Immature natural killer cell (primary cell): ENCODE results near the gene TAX1BP1. TPM values are rescaled to one million over a fixed set of nuclear protein-coding genes. Genes with fewer than 3 reads are reported as not detected.
A peak's percentile ranks its signal among the peaks of the same experiment; 100 is the strongest.
"Not testable (repeated sequence)": the region's sequence is repeated elsewhere in the genome, so short reads cannot be mapped to it uniquely, and the experiment has no call there.

Experiments
- DNase-seq, 3 donors: peaks; one replicate each; pipeline ENCODE4 v3.0.0; 2022; ENCODE audit warnings: mixed read lengths in 1 of 3
- H3K27ac Mint-ChIP-seq, 6 donors: one replicate each; pipeline ENCODE4 v1.8.0; 2020; ENCODE audit warnings: mixed read lengths in 6 of 6, mild to moderate bottlenecking in 5 of 6, inconsistent platforms in 4 of 6, moderate library complexity in 3 of 6
- H3K27me3 Mint-ChIP-seq, 3 donors: one replicate each; pipeline ENCODE4 v1.8.0; 2020 to 2021; ENCODE audit warnings: low read depth in 3 of 3, mild to moderate bottlenecking in 3 of 3, mixed read lengths in 3 of 3, moderate library complexity in 3 of 3, inconsistent platforms in 1 of 3
- H3K36me3 Mint-ChIP-seq, 3 donors: one replicate each; pipeline ENCODE4 v1.8.0; 2020; ENCODE audit warnings: mixed read lengths in 3 of 3, inconsistent platforms in 2 of 3, mild to moderate bottlenecking in 2 of 3
- H3K4me1 Mint-ChIP-seq, 2 donors: one replicate each; pipeline ENCODE4 v1.8.0; 2020; ENCODE audit warnings: inconsistent platforms in 2 of 2, mild to moderate bottlenecking in 2 of 2, mixed read lengths in 2 of 2, moderate library complexity in 1 of 2
- H3K4me3 Mint-ChIP-seq, 5 donors: one replicate each; pipeline ENCODE4 v1.8.0; 2020; ENCODE audit warnings: mild to moderate bottlenecking in 5 of 5, mixed read lengths in 5 of 5, inconsistent platforms in 3 of 5, moderate library complexity in 3 of 5
- H3K9me3 Mint-ChIP-seq, 6 donors: one replicate each; pipeline ENCODE4 v1.8.0; 2020; ENCODE audit warnings: mild to moderate bottlenecking in 6 of 6, mixed read lengths in 6 of 6, inconsistent platforms in 4 of 6, moderate library complexity in 3 of 6
- polyA plus RNA-seq, 3 donors: library from polyadenylated mRNA; unstranded; fragments of 300-500 nt; fragmentation: Illumina TruSeq; gene quantifications; one replicate each; pipeline ENCODE4 v1.2.3, GENCODE V29; 2021

TAX1BP1 gene
- polyA plus RNA-seq, 3 donors from 2014 or later: 86.9 to 119 (median 114) TPM

DNA sequence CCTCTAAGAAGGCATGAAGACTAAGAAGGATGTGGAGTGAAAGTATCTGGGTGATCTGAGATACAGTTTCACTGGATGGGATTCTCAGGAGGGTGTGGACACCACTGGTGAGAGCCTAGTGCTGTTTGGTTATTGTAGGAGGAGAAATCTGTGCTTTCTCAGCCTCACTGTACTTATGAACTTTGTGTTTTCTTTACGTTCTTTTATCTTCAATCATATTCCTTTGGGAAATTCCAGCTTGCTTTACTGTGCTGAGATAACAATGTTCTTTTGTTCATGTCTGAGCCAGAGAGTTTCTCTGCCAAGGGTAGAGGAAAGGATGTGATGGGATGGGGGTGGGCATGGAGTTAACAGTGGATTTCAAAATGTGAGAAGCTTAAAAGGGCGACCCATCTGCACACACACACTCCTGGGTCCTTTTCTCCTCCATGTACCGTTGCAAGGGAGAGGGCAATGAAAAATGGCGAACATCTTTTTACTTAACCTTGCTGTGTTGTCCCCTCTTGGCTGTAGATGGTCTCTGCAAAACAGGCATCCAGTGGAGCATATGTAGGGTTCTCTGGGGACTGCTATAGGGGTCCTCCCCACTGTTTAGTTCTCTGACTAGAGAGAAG, 25.0 kb upstream of the TAX1BP1 start:
- no peak for DNase-seq
- H3K27me3 Mint-ChIP-seq: peaks cover 0 to 5% (median 2%) of the 10 kb centered on the region in 3 donors
- H3K4me3 Mint-ChIP-seq: no peak overlapping the region
- H3K4me1 Mint-ChIP-seq: no peaks in the 10 kb centered on the region
- H3K27ac Mint-ChIP-seq: no peak overlapping the region
- no peaks in the 10 kb centered on the region for H3K36me3 Mint-ChIP-seq
- H3K9me3 Mint-ChIP-seq: no peaks in the 10 kb centered on the region

DNA sequence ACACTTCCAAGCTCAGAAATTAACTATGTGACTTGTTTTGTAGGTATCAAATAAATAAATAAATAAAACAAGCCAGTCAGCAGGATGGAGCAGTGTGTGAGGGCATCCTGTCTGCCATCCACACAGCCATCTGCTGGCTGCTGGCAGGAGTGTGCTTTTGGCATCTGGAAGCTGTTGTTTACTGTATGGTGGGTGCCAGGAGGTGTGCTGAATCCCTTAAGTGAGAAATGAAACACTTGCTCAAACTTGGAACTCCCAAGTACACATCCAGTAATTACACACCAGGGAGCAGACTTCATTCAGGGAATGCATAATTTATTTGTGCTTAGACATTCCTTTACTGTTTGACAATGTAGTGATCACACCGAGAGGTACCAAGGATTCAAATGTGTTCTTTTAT, 16.9 kb upstream of the TAX1BP1 start:
- Mint-ChIP-seq H3K4me1 (peaks cover 7 to 9% of the 10 kb centered on the region in 2 donors), H3K27ac (no peak overlapping the region), H3K9me3 (no peaks in the 10 kb centered on the region), H3K27me3 (peaks cover 0 to 5% (median 2%) of the 10 kb centered on the region in 3 donors), H3K4me3 (no peak overlapping the region), H3K36me3 (no peaks in the 10 kb centered on the region)
- no peak for DNase-seq

DNA sequence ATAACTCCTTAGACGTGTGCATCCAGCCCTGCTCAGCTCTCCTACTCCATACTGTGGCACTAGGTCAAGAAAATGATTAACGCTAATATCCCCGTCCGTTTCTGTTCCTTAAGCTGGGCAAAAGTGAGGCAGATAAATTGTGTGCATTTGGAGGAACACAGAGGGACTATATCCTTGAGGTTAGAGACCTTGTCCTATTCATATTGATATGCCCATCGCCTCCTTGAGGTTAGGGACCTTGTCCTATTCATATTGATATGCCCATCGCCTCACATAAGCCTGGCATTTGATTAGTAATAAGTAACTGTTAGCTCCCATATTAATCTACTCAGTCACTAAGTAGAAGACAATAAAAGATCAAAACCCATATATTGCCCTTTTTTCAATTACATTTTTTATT, 12.9 kb upstream of the TAX1BP1 start:
- Mint-ChIP-seq H3K4me1 (peaks cover 7 to 9% of the 10 kb centered on the region in 2 donors), H3K4me3 (no peak overlapping the region), H3K9me3 (no peaks in the 10 kb centered on the region), H3K36me3 (no peaks in the 10 kb centered on the region), H3K27me3 (peaks cover 2 to 7% (median 3%) of the 10 kb centered on the region in 3 donors), H3K27ac (no peak overlapping the region)
- DNase-seq: no peak

DNA sequence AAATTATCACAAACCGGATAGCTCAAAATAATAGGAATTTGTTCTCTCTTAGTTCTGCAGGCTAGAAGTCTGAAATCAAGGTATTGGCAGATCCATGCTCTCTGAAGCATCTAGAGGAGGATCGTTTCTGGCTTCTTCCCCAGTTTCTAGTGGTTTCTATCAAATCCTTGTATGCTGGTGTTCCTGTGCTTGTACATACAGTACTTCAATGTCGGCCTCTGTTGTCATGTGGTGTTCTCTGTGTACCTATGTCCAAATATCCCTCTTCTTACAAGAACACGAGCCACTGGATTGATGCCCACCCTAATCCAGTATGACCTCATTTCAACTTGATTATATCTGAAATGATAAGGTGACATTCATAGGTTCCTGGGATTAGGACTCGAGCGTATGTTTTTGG, 9.8 kb upstream of the TAX1BP1 start:
- H3K4me3 Mint-ChIP-seq: no peak overlapping the region
- H3K36me3 Mint-ChIP-seq: no peaks in the 10 kb centered on the region
- peaks cover 3 to 7% (median 4%) of the 10 kb centered on the region in 3 donors for H3K27me3 Mint-ChIP-seq
- no peaks in the 10 kb centered on the region for H3K9me3 Mint-ChIP-seq
- H3K4me1 Mint-ChIP-seq: peaks cover 7 to 9% of the 10 kb centered on the region in 2 donors
- no peak for DNase-seq
- no peak overlapping the region for H3K27ac Mint-ChIP-seq

DNA sequence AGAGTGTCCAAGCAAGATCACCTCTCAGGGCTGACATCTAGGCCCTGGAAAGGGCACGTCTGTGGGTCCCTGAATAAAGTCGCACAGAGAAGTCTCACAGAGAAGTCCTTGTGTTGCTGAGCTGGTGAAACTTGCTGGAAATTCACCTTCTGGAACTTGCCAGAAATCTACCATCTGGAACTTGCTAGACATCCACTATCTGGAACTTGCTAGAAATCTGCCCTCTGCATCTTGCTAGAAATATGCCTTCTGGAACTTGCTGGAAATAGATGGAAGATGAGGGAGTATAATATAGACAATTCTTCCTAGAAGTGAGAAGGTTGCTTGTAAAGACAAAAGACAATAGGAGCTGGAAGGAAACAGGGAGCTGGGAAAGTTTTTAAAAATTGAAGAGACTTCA, 5.4 kb upstream of the TAX1BP1 start:
- H3K27me3 Mint-ChIP-seq: peaks cover 3 to 10% (median 7%) of the 10 kb centered on the region in 3 donors
- no peaks in the 10 kb centered on the region for H3K9me3 Mint-ChIP-seq
- no peak overlapping the region for H3K4me3 Mint-ChIP-seq
- no peak for DNase-seq
- no peak overlapping the region for H3K27ac Mint-ChIP-seq
- H3K4me1 Mint-ChIP-seq: peaks cover 5 to 8% of the 10 kb centered on the region in 2 donors
- H3K36me3 Mint-ChIP-seq: no peaks in the 10 kb centered on the region

DNA sequence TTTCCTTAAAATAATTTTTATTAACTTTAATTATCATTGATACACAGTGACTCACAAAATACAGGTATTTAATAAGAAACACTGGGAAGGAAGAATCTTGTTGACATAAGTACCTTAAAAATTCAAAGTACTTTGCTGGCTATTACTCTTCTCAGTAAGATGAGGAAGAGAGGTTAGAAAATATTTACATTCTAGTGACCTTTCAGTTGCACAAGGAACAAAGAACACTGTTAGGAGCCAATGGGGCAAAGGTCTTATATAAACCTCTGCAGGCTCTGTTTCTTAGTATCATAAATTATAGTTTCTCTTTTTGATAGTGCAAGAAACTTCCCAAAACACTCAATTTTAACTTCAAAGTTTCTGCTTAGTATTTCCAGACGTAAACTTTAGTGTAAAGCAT, 4.8 kb upstream of the TAX1BP1 start:
- Mint-ChIP-seq H3K4me3 (no peak overlapping the region), H3K27ac (no peak overlapping the region), H3K9me3 (no peaks in the 10 kb centered on the region), H3K36me3 (no peaks in the 10 kb centered on the region), H3K27me3 (peaks cover 8 to 16% (median 13%) of the 10 kb centered on the region in 3 donors), H3K4me1 (peaks cover 7 to 10% of the 10 kb centered on the region in 2 donors)
- no peak for DNase-seq

DNA sequence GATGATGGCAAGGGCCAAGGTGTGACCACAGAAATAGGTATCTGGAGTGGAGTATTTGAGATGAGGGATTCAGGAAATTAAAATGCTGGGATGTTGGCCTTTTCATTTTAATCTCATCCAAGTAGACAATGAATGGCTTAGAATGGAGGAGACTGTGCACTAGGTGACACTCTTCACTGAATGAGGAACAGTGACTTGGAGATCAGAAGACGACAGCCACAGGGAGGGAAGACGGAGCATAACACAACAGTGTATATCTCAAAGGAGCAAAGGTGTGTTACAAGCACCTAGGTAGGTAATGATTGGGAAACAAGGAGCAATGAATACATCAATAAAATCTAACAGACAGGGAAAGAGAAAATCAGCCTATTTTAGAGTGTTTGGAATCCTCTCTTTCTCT, 4.1 kb upstream of the TAX1BP1 start:
- H3K27ac Mint-ChIP-seq: no peak overlapping the region
- peaks cover 0 to 3% (median 0%) of the 10 kb centered on the region in 3 donors for H3K36me3 Mint-ChIP-seq
- H3K4me3 Mint-ChIP-seq: no peak overlapping the region
- peaks cover 15 to 23% (median 17%) of the 10 kb centered on the region in 3 donors for H3K27me3 Mint-ChIP-seq
- H3K9me3 Mint-ChIP-seq: no peaks in the 10 kb centered on the region
- no peak for DNase-seq
- H3K4me1 Mint-ChIP-seq: peaks cover 9 to 14% of the 10 kb centered on the region in 2 donors

DNA sequence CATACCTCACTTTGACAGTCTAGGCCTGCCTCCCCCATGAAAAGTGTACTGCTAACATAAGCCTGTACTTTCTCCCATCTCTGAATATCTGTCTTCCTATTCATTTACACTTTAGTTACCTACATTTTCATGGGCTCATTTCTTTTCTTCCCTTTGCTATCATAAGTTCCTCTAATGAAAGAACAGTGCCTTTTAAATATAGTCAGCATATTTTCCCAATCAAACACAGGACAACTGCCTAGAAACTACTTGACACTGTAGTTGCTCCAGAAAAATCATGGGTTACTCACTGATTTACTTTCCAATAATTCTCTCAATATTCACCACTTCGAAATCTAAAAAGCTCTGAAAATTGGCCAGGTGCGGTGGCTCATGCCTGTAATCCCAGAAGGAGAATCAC, 2.8 kb upstream of the TAX1BP1 start:
- DNase-seq: no peak
- Mint-ChIP-seq H3K27me3 (peaks cover 15 to 23% (median 21%) of the 10 kb centered on the region in 3 donors), H3K36me3 (peaks cover 0 to 3% (median 0%) of the 10 kb centered on the region in 3 donors), H3K9me3 (no peaks in the 10 kb centered on the region), H3K27ac (no peak overlapping the region), H3K4me1 (peaks cover 23 to 27% of the 10 kb centered on the region in 2 donors), H3K4me3 (no peak overlapping the region)

DNA sequence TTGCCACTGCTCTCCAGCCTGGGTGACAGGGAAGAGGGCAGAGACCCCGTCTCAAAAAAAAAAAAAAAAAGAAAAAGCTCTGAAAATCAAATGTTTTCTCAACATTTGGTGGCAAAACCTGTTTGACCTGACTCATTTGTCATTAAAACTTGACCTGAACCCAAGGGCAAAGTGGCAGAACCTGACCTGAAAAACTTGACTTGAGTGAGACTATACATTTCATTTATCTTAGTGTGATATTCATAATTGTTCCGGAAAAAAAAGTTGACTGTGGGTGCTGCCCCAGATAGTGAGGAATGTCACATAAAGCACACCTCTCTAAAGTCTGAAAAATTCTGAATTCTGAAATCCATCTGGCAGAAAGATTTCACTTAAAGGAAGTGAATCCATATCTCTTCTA, 2.3 kb upstream of the TAX1BP1 start:
- H3K4me3 Mint-ChIP-seq: no peak overlapping the region
- H3K9me3 Mint-ChIP-seq: no peaks in the 10 kb centered on the region
- H3K27me3 Mint-ChIP-seq: peaks cover 15 to 23% (median 18%) of the 10 kb centered on the region in 3 donors
- peaks cover 27 to 32% of the 10 kb centered on the region in 2 donors for H3K4me1 Mint-ChIP-seq
- H3K27ac Mint-ChIP-seq: no peak overlapping the region
- peaks cover 0 to 3% (median 0%) of the 10 kb centered on the region in 3 donors for H3K36me3 Mint-ChIP-seq
- no peak for DNase-seq

DNA sequence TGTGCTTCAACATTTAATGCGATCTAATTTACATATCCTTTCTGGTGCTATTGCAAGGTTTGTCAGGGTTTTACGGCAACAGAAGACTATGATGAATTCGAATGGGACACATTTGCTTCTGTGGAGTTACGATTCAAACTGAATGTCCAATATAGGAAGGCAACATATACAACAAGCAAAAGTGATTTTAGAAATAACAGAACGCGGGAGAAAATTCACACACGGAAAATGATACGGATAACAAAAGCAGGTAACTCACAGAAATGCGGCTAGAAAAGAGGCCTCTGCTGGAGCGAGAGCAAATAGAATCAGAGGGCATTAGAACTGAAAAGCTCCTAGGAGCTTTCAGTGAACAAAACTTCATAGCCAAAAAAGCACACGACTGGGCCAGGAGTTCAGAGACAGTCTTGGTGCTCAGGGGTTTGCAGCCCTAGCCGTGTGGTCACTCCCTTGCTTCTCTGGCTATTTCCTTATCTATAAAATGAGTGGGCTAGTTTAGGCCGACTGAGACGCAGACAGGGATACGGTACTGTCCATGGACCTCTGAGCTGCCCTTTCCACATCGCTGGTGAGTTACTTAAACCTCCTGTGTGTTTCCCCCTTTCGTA, 557 bp upstream of the TAX1BP1 start:
- H3K4me1 Mint-ChIP-seq: peaks cover 34 to 42% of the 10 kb centered on the region in 2 donors
- H3K27ac Mint-ChIP-seq: peak overlapping the region; percentile 91 to 100 (median 98)
- H3K9me3 Mint-ChIP-seq: no peaks in the 10 kb centered on the region
- peak overlapping the region; percentile 87 to 99 (median 97) for H3K4me3 Mint-ChIP-seq
- DNase-seq: peak in 1 of 3 donors; percentile 4
- H3K27me3 Mint-ChIP-seq: peaks cover 15 to 23% (median 18%) of the 10 kb centered on the region in 3 donors
- H3K36me3 Mint-ChIP-seq: peaks cover 0 to 3% (median 0%) of the 10 kb centered on the region in 3 donors

DNA sequence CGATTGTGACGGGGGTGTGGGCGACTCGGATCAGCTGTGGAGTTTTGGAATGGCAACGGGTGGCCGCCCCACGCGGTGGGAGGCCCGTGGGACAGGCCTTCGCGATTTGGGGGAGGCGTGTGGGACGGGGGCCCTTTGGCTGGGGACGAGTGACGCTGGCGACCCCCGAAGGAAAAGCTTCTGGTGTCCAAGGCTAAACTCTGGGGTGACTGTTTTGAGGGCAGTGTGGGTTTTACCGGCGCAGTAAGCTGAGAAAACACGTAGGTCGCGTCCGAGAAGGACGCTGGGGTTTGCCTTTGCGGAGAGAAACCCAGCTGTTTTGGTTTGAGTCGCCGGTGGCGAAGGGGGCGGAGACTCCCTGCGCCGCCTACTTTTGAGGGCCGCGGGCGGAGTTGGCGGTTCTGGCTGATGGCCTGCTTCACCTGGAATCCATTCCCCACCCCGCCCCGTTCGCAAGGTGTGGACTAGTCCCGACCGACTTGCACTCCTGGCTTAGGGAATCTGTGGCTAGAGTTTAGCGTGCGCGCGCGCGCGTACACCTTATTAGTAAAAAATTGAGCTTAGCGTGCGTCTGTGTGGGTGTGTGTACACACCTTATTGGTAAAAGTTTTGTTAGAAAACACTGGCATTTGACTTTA, 606 bp downstream of the TAX1BP1 start:
- H3K4me3 Mint-ChIP-seq: peak overlapping the region; percentile 87 to 99 (median 97)

DNA sequence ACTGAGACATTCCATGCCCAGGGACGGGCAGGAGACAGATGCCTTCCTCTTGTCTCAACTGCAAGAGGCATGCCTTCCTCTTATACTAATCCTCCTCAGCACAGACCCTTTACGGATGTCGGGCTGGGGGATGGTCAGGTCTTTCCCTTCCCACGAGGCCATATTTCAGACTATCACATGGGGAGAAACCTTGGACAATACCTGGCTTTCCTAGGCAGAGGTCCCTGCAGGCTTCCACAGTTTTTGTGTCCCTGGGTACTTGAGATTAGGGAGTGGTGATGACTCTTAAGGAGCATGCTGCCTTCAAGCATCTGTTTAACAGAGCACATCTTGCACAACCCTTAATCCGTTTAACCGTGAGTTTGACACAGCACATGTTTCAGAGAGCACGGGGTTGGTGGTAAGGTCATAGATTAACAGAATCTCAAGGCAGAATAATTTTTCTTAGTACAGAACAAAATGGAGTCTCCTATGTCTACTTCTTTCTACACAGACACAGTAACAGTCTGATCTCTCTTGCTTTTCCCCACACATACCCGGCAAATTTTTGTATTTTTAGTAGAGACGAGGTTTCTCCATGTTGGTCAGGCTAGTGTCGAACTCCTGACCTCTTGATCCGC, 2.2 kb downstream of the TAX1BP1 start:
- not testable (repeated sequence) for H3K9me3 Mint-ChIP-seq, DNase-seq, H3K36me3 Mint-ChIP-seq
- Mint-ChIP-seq H3K4me1 (peaks cover 46 to 67% of the 10 kb centered on the region in 2 donors), H3K4me3 (peak overlapping the region in 3 of 5 donors; percentile 96 to 99 (median 97)), H3K27ac (peak overlapping the region in 4 of 6 donors; percentile 12 to 99 (median 22)), H3K27me3 (peaks cover 15 to 18% (median 16%) of the 10 kb centered on the region in 3 donors)

More for the DNA sequence above, 606 bp downstream of the TAX1BP1 start:
- DNase-seq: peak; percentile 87 to 88 (median 87)
- Mint-ChIP-seq H3K9me3 (no peaks in the 10 kb centered on the region), H3K27me3 (peaks cover 15 to 20% (median 18%) of the 10 kb centered on the region in 3 donors), H3K27ac (peak overlapping the region; percentile 91 to 100 (median 98)), H3K36me3 (peaks cover 0 to 3% (median 0%) of the 10 kb centered on the region in 3 donors), H3K4me1 (peaks cover 40 to 54% of the 10 kb centered on the region in 2 donors)

DNA sequence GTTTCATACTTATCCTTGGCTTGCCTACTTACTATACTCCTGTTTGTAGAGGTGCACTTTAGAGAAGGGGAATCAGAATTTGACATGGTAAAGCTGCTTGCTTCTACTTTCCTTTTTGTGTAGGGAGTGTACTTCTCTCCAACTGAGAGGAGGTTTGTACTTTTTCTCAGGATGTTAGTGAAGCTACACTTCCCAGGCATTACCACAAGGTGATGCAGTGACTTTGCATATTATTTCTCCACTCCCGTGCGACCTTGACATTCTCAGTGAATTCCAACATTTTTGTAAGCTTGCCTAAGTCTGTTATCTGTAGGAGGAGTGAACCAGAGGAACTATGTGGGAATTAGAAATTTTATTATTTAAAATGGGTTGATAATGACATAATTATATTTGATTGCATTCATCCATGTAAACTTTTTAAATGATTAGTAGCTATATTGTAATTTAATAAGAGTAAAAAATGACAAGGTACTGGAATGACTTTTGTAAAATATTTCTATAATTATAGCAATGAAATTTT, 5.2 kb downstream of the TAX1BP1 start:
- no peaks in the 10 kb centered on the region for H3K9me3 Mint-ChIP-seq
- DNase-seq: no peak
- H3K4me3 Mint-ChIP-seq: no peak overlapping the region
- H3K4me1 Mint-ChIP-seq: peaks cover 47 to 75% of the 10 kb centered on the region in 2 donors
- H3K36me3 Mint-ChIP-seq: peaks cover 0 to 14% (median 4%) of the 10 kb centered on the region in 3 donors
- peak overlapping the region in 1 of 6 donors; percentile 22 for H3K27ac Mint-ChIP-seq
- peaks cover 8 to 10% (median 10%) of the 10 kb centered on the region in 3 donors for H3K27me3 Mint-ChIP-seq
